ENCODE data around the gene CHTOP.

CHTOP gene

DNA sequence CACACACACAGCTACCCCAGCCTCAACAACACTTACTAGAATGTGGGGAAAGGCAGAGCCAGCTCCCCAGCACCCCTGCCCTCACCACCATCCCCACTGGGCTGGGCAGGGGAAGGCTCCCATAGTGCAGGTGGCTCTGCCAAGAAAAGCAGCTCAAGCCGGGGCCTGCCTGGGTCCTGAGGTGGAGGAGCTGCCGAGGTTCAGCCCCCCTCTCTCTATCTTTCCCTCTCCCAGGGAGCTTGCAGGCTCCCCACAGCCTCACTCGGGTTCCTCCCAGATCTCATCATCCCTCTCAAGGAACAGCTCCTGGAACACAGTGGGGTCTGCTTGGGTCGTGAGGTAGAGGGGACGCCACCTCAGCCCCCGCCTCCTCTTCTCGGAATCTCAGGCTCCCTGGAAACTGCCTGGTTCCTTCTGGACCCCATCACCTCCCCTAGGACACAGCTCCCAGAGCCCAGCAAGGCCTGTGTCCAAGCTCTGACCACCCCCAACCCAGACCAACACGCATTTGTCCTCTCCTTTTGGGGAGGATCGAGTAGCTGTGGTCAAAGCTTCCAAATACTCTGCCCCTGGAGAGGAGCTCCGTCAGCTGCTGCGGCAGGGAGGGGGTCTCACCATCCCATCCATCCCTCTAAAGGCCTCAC lies 21.6 kb upstream of the CHTOP start:
- Histone ChIP-seq H3K4me3 (ENCODE audit: insufficient read depth, low read depth, low read length) (peak overlapping the region; percentile 15), H3K9me3 (ENCODE audit: control insufficient read depth, low read length) (no peaks in the 10 kb centered on the region), H3K27ac (ENCODE audit: insufficient read depth, low read depth, low read length, poor library complexity, severe bottlenecking) (no peak overlapping the region), H3K27me3 (ENCODE audit: control insufficient read depth, insufficient read depth, low read length, poor library complexity, severe bottlenecking) (no peaks in the 10 kb centered on the region), H3K4me1 (ENCODE audit: control insufficient read depth, insufficient read depth, low read length) (peaks cover 29% of the 10 kb centered on the region), H3K36me3 (ENCODE audit: control insufficient read depth, insufficient read depth, low read length) (no peaks in the 10 kb centered on the region)
- 48 to 57% methylated on average over 11 of the region's 11 CpGs for WGBS, 2 experiments

DNA sequence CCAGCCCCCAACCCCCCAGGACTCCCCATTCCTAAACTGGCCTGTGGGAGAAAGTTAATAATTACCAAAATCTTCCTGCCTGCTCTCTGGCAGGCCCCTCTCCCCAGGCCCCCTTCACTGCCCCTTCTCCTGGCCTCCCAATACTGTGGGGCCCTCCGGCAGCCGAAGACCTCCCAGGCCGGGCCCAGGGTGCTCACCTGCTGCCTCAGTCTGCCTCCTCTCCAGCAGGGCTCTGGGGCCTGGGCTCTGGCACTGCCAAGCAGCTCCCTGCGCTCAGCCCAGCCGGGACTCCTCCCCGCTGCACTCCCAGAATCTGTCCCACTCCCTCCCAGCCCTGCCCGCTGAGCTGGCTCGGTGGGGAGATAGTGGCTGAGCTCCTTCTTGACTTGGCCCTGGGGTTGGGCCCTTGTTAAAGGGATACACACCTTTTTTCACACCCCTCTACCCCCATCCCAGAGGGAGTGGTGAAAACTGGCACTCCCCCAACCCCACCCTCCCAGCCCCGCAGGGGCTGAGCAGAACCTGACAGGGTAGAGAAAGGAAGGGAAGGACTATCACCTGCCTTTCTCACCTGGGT lies 21.0 kb upstream of the CHTOP start, which contains the start of gene S100A16:
Gene S100A16, minus strand, starts transcription at position 383 of the 577 bp plus-strand sequence. CDS start 4,986 bp downstream, outside the sequence.
- H3K27ac ChIP-seq (ENCODE audit: insufficient read depth, low read depth, low read length, poor library complexity, severe bottlenecking): no peak within 1 kb of the TSS
- H3K4me1 ChIP-seq (ENCODE audit: control insufficient read depth, insufficient read depth, low read length): peaks cover 29% of the 10 kb centered on the region
- 31 to 33% methylated on average over 9 of the region's 9 CpGs for WGBS, 2 experiments

DNA sequence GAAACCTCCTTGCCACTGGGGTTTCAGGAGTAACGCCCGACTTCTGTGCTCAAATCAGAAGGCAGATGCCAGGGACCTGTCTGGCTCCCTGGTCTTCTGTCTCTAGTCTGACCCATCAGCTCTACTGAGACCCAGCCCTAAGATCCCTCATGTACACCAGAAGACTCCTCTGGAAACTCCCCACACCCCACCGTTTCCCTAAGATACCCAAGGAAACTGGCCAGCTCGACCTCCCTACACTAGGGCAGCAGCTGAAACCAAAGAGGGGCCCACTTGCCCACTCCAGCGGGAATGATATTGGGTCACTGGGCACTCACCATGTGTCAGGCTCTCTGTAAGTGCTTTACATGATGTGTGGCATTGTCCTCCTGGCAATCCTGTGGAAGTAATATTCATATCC lies 20.5 kb upstream of the CHTOP start:
- 88 to 91% methylated on average over 5 of the region's 5 CpGs for WGBS, 2 experiments
- Histone ChIP-seq H3K36me3 (ENCODE audit: control insufficient read depth, insufficient read depth, low read length) (peaks cover under 1% of the 10 kb centered on the region), H3K4me1 (ENCODE audit: control insufficient read depth, insufficient read depth, low read length) (peaks cover 27% of the 10 kb centered on the region), H3K27me3 (ENCODE audit: control insufficient read depth, insufficient read depth, low read length, poor library complexity, severe bottlenecking) (no peaks in the 10 kb centered on the region), H3K27ac (ENCODE audit: insufficient read depth, low read depth, low read length, poor library complexity, severe bottlenecking) (no peak overlapping the region), H3K4me3 (ENCODE audit: insufficient read depth, low read depth, low read length) (no peak overlapping the region), H3K9me3 (ENCODE audit: control insufficient read depth, low read length) (no peaks in the 10 kb centered on the region)

More for the DNA sequence above, 21.0 kb upstream of the CHTOP start, which contains the start of gene S100A16:
- no peaks in the 10 kb centered on the region for H3K27me3 ChIP-seq (ENCODE audit: control insufficient read depth, insufficient read depth, low read length, poor library complexity, severe bottlenecking)
- H3K9me3 ChIP-seq (ENCODE audit: control insufficient read depth, low read length): no peaks in the 10 kb centered on the region
- peak within 1 kb of the TSS; percentile 15 for H3K4me3 ChIP-seq (ENCODE audit: insufficient read depth, low read depth, low read length)
- H3K36me3 ChIP-seq (ENCODE audit: control insufficient read depth, insufficient read depth, low read length): no peaks in the 10 kb centered on the region

DNA sequence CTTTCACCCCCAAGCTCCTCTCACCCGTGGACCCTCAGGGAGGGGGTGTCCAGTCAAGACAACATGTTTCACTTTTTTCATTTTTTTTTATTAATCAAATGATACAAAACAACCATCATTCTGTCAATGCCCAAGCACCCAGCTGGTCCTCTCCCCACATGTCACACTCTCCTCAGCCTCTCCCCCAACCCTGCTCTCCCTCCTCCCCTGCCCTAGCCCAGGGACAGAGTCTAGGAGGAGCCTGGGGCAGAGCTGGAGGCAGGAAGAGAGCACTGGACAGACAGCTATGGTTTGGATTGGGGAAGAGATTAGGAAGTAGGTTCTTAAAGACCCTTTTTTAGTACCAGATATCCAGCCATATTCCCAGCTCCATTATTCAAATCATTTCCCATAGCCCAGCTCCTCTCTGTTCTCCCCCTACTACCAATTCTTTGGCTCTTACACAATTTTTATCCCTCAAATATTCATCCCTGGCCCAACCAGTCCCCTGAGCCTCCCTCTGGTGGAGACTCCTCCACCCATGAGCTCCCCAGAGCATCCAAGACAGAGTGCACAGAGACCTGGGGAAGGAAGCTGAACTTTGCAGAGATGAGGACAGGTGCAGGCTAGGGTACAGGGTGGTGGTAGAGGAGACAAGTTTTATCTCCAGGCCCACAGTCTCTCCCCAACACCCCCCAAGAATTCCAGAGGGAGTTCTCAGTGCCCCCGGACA lies 19.5 kb upstream of the CHTOP start:
- H3K27me3 ChIP-seq (ENCODE audit: control insufficient read depth, insufficient read depth, low read length, poor library complexity, severe bottlenecking): no peaks in the 10 kb centered on the region
- H3K27ac ChIP-seq (ENCODE audit: insufficient read depth, low read depth, low read length, poor library complexity, severe bottlenecking): no peak overlapping the region
- no peak overlapping the region for H3K4me3 ChIP-seq (ENCODE audit: insufficient read depth, low read depth, low read length)
- H3K9me3 ChIP-seq (ENCODE audit: control insufficient read depth, low read length): no peaks in the 10 kb centered on the region
- peaks cover 10% of the 10 kb centered on the region for H3K36me3 ChIP-seq (ENCODE audit: control insufficient read depth, insufficient read depth, low read length)
- 86 to 88% methylated on average over 2 of the region's 2 CpGs for WGBS, 2 experiments
- peaks cover 19% of the 10 kb centered on the region for H3K4me1 ChIP-seq (ENCODE audit: control insufficient read depth, insufficient read depth, low read length)

DNA sequence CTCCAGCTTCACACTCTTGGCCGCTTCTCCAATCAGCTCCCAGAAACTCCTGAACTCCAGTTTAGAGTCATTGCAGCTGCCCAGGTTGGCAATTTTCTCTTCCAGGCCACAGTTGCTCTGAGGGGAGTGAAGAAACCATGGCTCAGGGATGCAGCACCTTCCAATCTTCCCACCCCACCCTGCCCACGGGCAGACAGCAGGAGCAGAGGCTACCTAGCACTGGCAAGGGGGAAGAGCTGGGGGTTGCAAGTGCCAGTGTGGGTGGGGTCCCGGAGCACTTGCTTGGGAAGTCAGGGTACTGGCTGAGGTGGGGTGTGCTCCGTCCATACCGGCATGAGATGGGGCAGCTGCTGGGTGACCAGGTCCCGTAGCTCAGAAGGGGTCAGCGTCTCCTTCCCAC lies 19.0 kb upstream of the CHTOP start:
- H3K27me3 ChIP-seq (ENCODE audit: control insufficient read depth, insufficient read depth, low read length, poor library complexity, severe bottlenecking): no peaks in the 10 kb centered on the region
- 92% methylated on average over 7 of the region's 7 CpGs for WGBS, 2 experiments
- peaks cover 11% of the 10 kb centered on the region for H3K36me3 ChIP-seq (ENCODE audit: control insufficient read depth, insufficient read depth, low read length)
- no peak overlapping the region for H3K27ac ChIP-seq (ENCODE audit: insufficient read depth, low read depth, low read length, poor library complexity, severe bottlenecking)
- H3K4me1 ChIP-seq (ENCODE audit: control insufficient read depth, insufficient read depth, low read length): peaks cover 16% of the 10 kb centered on the region
- H3K4me3 ChIP-seq (ENCODE audit: insufficient read depth, low read depth, low read length): no peak overlapping the region
- H3K9me3 ChIP-seq (ENCODE audit: control insufficient read depth, low read length): no peaks in the 10 kb centered on the region

DNA sequence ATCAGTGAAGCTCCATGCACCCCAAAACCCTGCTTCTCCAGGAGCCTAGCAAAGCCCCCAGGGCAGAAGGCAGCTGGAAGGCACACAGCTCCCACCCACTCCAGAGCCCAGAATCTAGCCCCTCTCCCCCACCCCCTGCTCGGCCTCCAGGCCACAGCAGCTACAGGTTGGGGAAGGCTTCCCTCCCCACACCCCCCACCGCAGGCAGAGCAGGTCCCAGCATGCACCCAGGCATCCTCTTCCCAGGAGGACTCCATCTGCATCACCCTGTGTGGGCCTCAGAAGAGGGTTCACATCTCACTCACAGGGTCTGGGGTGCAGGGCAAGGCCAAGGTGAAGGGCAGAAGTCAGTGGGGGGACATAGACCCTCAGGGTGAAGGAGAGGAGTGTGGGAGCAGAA lies 18.5 kb upstream of the CHTOP start:
- Histone ChIP-seq H3K27ac (ENCODE audit: insufficient read depth, low read depth, low read length, poor library complexity, severe bottlenecking) (no peak overlapping the region), H3K4me1 (ENCODE audit: control insufficient read depth, insufficient read depth, low read length) (peaks cover 16% of the 10 kb centered on the region), H3K9me3 (ENCODE audit: control insufficient read depth, low read length) (no peaks in the 10 kb centered on the region), H3K27me3 (ENCODE audit: control insufficient read depth, insufficient read depth, low read length, poor library complexity, severe bottlenecking) (no peaks in the 10 kb centered on the region), H3K36me3 (ENCODE audit: control insufficient read depth, insufficient read depth, low read length) (peaks cover 11% of the 10 kb centered on the region), H3K4me3 (ENCODE audit: insufficient read depth, low read depth, low read length) (no peak overlapping the region)
- WGBS, 2 experiments: 82 to 88% methylated on average over 2 of the region's 2 CpGs

DNA sequence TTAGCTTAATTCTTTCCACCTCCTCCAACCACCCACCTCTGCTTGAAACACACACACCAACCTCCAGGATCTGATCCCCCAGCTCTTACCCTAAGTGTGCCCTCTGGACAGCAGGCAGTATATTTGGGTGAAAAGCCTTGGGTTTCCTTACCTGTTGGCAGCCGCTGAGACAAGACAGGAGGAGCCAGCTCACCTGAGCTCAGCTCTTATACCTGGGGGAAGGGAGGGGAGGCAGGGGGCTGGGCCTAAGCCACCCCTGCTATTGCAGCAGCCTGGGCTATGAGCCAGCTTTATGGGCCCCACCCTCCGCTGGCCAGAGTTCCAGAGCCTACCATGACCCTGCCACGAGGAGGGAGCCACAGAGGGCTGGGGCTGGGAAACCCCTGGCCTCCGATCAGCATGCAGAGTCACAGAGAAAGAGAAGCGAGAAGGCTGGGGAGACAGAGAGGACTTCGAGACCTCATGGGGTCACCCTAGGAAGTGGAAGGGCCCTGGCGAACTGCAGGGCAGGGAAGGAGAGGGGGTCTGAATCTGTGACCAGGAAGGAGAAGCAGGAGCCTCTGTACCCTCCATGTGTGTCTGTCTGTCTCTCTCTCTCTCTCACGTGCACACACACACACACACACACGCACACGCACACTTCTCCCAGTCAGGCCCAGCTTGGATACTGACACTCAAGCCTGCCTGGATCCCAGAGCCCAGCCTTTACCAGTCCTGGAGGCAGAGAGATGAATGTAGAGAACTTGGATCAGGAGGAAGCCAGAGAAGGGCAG lies 17.5 kb upstream of the CHTOP start, which contains the start of gene S100A14:
Gene S100A14, minus strand, starts transcription at position 182 of the 773 bp plus-strand sequence. CDS start 467 bp downstream, outside the sequence.
- H3K36me3 ChIP-seq (ENCODE audit: control insufficient read depth, insufficient read depth, low read length): peaks cover 11% of the 10 kb centered on the region
- no peak within 1 kb of the TSS for H3K27ac ChIP-seq (ENCODE audit: insufficient read depth, low read depth, low read length, poor library complexity, severe bottlenecking)
- no peaks in the 10 kb centered on the region for H3K27me3 ChIP-seq (ENCODE audit: control insufficient read depth, insufficient read depth, low read length, poor library complexity, severe bottlenecking)
- no peak within 1 kb of the TSS for H3K4me3 ChIP-seq (ENCODE audit: insufficient read depth, low read depth, low read length)
- H3K4me1 ChIP-seq (ENCODE audit: control insufficient read depth, insufficient read depth, low read length): peaks cover 16% of the 10 kb centered on the region
- H3K9me3 ChIP-seq (ENCODE audit: control insufficient read depth, low read length): no peaks in the 10 kb centered on the region
- WGBS, 2 experiments: 85 to 88% methylated on average over 10 of the region's 10 CpGs

DNA sequence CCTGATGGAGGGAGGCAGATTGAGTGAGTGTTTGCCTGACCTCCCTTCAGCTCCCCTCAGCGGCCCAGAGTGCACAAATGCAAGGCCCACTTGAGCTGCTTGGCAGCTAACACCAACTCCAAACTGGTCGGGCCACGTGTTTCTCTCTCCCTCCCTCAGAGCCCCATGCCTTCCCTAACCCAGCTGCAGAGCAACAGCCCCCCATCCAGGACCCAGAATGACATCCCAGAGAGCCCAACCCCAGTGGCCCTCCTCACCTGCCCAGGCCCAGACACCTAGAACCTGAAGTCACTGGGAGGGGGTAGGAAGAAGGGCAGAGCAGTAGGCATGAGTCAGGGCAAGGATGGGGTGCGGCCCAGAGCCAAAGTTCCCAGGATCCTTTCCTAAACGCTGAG lies 17.0 kb upstream of the CHTOP start:
- H3K4me1 ChIP-seq (ENCODE audit: control insufficient read depth, insufficient read depth, low read length): peaks cover 10% of the 10 kb centered on the region
- no peaks in the 10 kb centered on the region for H3K27me3 ChIP-seq (ENCODE audit: control insufficient read depth, insufficient read depth, low read length, poor library complexity, severe bottlenecking)
- H3K27ac ChIP-seq (ENCODE audit: insufficient read depth, low read depth, low read length, poor library complexity, severe bottlenecking): no peak overlapping the region
- H3K36me3 ChIP-seq (ENCODE audit: control insufficient read depth, insufficient read depth, low read length): peaks cover 11% of the 10 kb centered on the region
- 87 to 89% methylated on average over 5 of the region's 5 CpGs for whole genome bisulfite sequencing, 2 experiments
- H3K9me3 ChIP-seq (ENCODE audit: control insufficient read depth, low read length): no peaks in the 10 kb centered on the region
- no peak overlapping the region for H3K4me3 ChIP-seq (ENCODE audit: insufficient read depth, low read depth, low read length)

DNA sequence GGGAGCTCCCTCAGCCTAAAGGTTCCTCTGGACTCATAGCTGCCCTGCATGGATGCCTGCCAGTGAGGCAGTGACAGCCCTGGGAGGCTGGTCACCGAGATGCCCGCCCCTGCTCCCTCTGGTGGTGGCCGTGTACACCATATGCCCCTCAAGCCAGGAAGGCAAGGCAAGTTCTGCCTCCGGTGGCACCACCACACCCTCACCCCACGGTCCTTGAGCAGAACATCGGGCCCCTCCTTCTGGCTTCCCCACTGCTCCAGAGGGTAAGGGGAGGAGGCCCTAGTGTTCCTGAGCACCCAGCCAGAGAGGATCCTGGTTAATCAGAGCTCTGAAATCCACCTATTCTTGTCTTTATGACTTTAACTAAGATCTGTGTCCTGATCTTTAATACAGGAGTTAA lies 16.2 kb upstream of the CHTOP start:
- no peak overlapping the region for H3K27ac ChIP-seq (ENCODE audit: insufficient read depth, low read depth, low read length, poor library complexity, severe bottlenecking)
- H3K36me3 ChIP-seq (ENCODE audit: control insufficient read depth, insufficient read depth, low read length): peaks cover 14% of the 10 kb centered on the region
- H3K27me3 ChIP-seq (ENCODE audit: control insufficient read depth, insufficient read depth, low read length, poor library complexity, severe bottlenecking): no peaks in the 10 kb centered on the region
- WGBS, 2 experiments: 94 to 95% methylated on average over 6 of the region's 6 CpGs
- no peaks in the 10 kb centered on the region for H3K9me3 ChIP-seq (ENCODE audit: control insufficient read depth, low read length)
- H3K4me1 ChIP-seq (ENCODE audit: control insufficient read depth, insufficient read depth, low read length): peaks cover 2% of the 10 kb centered on the region
- no peak overlapping the region for H3K4me3 ChIP-seq (ENCODE audit: insufficient read depth, low read depth, low read length)
